GM18526 (cell line): ENCODE measurements around the gene S1PR4.

Experiments
- POLR2A ChIP-seq: IDR thresholded peaks from 3 replicates; pipeline ENCODE4 v1.6.1; 2011; ENCODE audit not compliant: insufficient read length; ENCODE audit errors: extremely low read depth

The S1PR4 gene

DNA sequence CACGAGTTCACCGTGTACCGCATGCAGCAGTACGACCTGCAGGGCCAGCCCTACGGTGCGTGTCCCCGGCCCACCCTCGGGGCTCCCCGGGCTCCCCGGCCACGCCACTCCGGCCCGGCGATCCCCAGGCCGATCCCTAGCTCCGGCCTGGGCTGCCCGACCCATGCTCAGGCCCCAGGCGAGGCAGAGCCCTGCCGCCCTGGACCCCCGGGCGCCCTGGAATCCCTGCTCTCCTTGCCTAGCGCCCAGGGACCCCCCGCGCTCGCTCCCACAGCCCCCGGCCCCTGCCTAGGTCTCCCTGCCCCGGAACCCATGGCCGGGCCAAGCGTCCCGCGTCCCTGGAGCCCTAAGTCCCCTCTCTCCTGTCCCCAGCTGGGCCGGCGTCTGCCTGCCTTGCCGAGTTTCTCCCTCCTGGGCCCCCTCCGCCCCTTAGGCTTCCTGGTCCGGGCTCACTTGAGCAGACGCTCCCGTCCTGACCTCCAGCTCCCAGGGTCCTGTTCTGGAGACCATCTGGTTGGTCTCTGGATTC lies 7.7 kb downstream of the S1PR4 start:
- no peak for TF ChIP-seq POLR2A

- no peak for TF ChIP-seq POLR2A
Measured at GRCh38 chr19:3186891-3187661, 8.5 kb downstream of the S1PR4 start.

DNA sequence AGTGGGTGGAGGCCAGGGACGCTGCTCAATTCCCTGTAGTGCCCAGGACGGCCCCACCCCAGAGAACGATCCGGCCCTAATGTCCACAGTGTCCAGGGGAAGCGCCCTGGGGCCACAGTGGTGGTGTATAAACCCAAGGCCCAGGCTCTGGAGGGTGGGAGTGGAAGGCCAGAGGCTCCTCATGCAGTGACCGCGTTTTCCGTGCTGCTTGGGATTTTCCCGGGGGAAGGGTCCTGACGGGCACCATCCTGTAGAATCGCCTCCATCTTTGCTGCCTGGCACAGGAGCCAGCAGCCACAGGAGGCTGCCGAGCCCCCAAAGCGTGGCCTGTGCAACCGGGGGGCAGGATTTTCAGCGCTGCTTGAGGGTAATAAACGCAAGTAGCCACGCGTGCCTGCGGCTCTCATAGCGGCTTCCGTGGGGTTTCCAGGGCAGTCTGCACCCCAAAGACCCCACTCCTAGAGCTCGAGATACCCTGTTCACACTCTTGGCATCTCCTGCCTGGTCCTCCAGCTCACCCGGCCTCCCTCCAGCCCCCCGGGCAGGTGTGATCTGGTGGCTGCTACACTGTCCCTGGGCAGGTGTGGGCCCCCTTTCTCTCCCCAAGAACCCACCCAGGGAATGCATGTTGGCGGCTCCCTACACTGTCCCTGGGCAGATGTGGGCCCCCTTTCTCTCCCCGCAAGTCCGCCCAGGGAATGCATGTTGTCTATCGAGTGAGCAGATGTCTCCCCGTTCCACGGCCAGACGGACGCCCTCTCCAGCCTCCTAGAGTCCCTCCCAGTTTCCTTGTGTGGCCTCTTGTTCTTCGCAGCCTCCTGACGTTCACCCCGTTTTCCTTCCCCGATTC lies 9.3 kb downstream of the S1PR4 start:
- no peak for TF ChIP-seq POLR2A

GRCh38 chr19:3188627-3189596 lies 10.3 kb downstream of the S1PR4 start:
- TF ChIP-seq POLR2A: no peak

DNA sequence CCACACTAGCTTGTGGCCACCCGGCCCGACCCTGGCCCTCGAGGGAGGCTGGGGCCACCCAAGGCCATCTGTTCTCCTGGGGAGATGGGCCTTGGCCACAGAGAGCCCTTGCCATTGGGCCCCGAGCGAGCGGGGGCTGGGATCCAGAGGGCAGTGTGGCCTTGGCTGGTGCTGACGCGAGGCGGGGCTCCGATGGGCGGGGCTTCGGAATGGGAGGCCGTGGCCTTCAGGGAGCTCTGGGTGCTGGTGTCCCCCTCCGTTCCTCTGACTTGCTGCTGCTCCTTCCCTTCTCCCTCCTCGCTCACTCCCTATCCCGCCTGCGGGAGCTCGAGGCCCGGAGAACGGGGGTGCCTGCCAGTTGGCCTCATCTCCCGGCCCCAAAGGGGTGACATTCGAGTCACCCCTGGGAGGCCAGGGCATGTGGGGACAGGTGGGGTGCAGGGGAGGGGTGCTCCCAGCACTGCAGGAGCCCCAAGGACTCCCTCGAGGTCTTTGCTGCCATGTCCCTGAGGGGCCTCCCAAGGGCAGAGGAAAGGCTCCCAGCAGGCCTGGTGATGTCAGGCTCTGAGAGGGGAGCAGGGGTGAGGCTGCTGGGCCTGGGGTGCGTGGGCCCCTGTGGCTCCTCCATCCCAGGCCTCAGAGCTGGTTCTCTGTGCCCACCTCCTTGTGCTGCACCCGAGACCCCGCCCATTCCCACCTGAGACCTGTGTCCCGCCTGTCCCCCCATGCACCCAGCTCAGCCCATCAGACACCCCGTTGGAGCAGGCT lies 11.3 kb downstream of the S1PR4 start:
- TF ChIP-seq POLR2A: no peak

DNA sequence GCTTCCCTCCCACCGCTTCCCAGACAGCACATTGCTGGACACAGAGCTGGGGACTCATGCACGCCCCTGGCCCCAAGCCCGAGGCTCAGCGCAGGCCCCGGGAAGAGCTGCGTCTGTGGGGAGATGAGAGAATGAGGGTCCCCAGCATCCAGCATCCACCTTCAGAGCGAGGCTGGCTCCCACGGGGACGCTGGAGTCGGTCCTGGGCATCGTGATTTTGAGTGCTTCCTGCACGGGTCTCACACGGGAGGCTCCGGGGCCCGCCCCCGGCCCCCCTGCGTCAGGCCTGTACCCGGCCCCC lies 11.9 kb downstream of the S1PR4 start:
- no peak for TF ChIP-seq POLR2A

DNA sequence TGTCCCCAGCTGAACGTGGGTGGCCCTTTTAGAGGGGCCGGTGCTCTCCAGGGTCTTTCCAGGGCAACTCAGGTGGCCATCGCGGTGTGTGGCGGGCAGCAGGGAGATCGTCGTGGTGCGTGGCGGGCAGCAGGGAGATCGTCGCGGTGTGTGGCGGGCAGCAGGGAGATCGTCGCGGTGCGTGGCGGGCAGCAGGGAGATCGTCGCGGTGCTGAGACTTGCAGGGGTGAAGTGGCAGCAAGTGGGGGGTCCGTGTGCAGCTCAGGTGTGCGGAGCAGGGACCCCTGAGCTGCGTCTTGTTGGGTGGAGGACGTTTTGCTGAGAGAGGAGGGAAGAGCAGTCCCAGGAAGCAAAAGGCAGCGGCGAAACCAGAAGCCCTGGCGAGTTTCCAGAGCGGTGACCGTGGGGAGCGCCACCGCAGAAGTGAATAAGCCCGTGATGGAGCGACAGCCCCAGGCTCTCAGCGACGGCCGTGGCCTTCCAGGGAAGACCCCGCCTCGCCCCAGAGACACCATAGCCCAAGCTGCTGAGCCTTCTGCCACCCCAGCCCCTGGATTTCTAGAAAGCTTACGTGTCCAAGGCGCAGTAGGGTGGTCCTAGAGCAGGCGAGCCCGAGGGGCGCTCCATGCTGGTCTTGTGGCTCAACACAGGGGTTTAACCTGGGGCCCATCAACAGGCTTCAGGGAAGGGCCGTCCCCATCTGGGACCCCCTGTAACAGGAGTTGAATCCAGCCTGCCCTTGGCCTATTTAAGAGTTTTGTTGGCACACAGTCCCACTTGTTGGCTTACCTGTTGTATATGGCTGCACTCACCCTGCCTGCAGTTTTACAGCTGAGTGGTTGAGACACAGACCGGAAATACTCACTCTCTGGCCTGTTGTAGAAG lies 12.6 kb downstream of the S1PR4 start:
- TF ChIP-seq POLR2A: no peak

DNA sequence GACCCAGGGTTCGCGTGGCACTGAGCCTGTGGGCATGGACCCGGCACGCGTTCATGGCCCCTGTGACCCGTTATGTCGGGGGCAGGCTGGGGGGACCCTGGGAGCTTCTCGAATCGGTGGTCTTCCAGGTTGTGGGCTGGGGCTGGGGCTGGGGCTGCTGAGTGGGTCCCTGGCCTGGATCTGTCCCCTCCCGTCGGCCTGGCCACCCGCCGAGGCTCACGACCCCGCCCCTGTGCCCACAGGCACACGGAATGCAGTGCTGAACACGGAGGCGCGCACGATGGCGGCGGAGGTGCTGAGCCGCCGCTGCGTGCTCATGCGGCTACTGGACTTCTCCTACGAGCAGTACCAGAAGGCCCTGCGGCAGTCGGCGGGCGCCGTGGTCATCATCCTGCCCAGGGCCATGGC lies 13.7 kb downstream of the S1PR4 start:
- TF ChIP-seq POLR2A: no peak

GRCh38 chr19:3192684-3193083 lies 14.1 kb downstream of the S1PR4 start:
- TF ChIP-seq POLR2A: no peak

- TF ChIP-seq POLR2A: no peak
Measured at GRCh38 chr19:3193256-3194105, 14.9 kb downstream of the S1PR4 start.

GRCh38 chr19:3194106-3195087 lies 15.8 kb downstream of the S1PR4 start:
- TF ChIP-seq POLR2A: no peak
